NB4 (cell line): ENCODE measurements around the gene RNU7-1.

ENCODE experiments used
- DNase-seq: peaks from one replicate; pipeline ENCODE4 v3.0.0; 2010; ENCODE audit warnings: low read depth
- H3K4me3 ChIP-seq: one replicate; pipeline ENCODE4 v1.5.1; 2011; ENCODE audit warnings: mild to moderate bottlenecking, low read depth, low read length, moderate library complexity
- CTCF ChIP-seq: IDR thresholded peaks from one replicate; pipeline ENCODE4 v1.5.1; 2012; ENCODE audit warnings: low read depth, low read length
- MYC ChIP-seq: IDR thresholded peaks from 2 replicates; pipeline ENCODE4 v1.6.1; 2011; ENCODE audit warnings: low read depth, low read length
- POLR2A ChIP-seq: IDR thresholded peaks from 2 replicates; pipeline ENCODE4 v1.6.1; 2011; ENCODE audit warnings: mild to moderate bottlenecking; ENCODE audit not compliant: insufficient read length; ENCODE audit errors: extremely low read depth
- TF ChIP-seq, protein P1 (sequence below): IDR thresholded peaks from 2 replicates; pipeline ENCODE4 v1.6.1; 2011; ENCODE audit warnings: low read depth, low read length

Gene RNU7-1

DNA sequence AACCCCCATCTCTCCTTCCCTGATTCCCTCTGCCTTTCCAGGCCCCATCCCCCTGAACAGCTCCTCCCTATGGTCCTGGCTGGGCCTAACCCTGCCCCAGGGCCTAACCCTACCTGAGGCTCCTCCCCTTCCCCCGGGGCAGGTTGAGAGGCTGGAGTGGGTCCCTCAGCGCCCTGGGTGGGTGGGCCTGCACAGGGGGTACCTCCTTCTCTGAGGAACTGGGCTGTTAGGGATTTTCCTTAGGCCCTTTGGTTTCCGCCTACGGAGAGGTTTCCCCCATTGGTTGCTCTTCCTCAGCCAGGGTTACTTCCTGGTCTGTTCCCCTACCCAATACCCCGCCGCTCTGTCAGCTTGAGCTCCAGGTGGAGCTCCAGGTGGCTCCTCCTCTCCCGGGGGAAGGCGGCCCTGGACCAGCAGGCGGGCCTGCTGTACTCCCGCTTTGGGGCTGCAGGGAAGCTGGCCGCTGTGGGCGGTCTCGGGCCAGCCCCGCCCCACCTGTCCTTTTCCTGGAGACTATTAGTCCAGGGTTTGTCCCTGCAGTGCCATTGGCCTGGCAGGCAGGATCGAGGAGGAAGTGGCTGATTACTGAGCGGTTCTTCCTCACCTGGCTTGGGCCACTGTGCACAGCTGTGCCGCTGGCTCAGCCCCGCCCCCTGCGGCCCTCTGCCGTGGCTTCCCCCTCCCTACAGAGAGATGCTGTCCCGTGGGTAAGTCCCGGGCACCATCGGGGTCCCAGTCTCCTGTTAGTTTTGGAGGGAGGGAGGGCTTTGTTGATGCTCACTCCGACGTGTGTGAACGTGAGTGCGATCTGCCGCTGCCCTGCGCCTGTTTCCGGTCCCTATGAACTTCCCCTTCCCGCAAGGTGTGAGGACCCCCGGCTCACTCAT, 2.7 kb downstream of the RNU7-1 start:
- no peak for TF ChIP-seq CTCF
- TF ChIP-seq POLR2A = no peak
- TF ChIP-seq, protein P1, sequence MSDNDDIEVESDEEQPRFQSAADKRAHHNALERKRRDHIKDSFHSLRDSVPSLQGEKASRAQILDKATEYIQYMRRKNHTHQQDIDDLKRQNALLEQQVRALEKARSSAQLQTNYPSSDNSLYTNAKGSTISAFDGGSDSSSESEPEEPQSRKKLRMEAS = no peak
- no peak for TF ChIP-seq MYC
- no peak for DNase-seq
- H3K4me3 ChIP-seq = no peak overlapping the region

DNA sequence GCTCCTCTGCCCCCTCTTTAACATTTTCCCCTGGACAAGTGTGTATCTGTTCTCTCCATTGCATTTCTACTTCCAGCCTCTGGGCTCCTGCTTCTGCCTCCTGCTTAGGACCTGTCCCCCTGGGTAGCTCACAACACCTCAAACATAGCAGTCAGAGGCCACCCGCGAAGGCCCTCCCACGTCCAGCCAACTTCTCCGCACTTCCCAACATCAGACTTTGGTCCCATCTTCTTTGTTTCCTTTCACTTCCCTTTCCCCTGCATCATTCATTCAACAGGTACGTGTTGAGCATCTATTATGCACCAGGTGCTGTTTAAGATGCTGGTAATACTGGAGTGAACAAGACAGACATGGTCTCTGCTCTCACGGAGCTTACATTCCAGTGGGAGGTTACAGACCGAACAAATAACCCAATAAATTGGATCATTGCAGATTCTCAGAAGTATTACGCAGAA, 3.3 kb downstream of the RNU7-1 start:
- H3K4me3 ChIP-seq = no peak overlapping the region
- DNase-seq = no peak
- TF ChIP-seq, protein P1 = no peak
- no peak for TF ChIP-seq MYC
- no peak for TF ChIP-seq POLR2A
- no peak for TF ChIP-seq CTCF

- TF ChIP-seq CTCF = no peak
- TF ChIP-seq MYC = no peak
- TF ChIP-seq, protein P1 = no peak
- H3K4me3 ChIP-seq = no peak overlapping the region
- DNase-seq = no peak
These were observed 4.0 kb downstream of the RNU7-1 start for GRCh38 chr12:6947615-6948014.

GRCh38 chr12:6948873-6949594, 5.4 kb downstream of the RNU7-1 start:
- TF ChIP-seq CTCF = peak; percentile 16
- TF ChIP-seq MYC = peak; percentile 57
- TF ChIP-seq POLR2A = no peak
- TF ChIP-seq, protein P1 = peak; percentile 67
- H3K4me3 ChIP-seq = no peak overlapping the region

GRCh38 chr12:6950401-6950801, 6.8 kb downstream of the RNU7-1 start:
- TF ChIP-seq POLR2A (no peak), CTCF (peak; percentile 44), MYC (no peak)
- peak; percentile 60 for DNase-seq
- peak overlapping the region; percentile 79 for H3K4me3 ChIP-seq

More at GRCh38 chr12:6948873-6949594, 5.4 kb downstream of the RNU7-1 start:
- DNase-seq = no peak
